WTC11 (cell line): Measurements from ENCODE around the gene OGFOD3. TPM values are rescaled to one million over a fixed set of nuclear protein-coding genes. Genes with fewer than 3 reads are reported as not detected.
A peak's percentile ranks its signal among the peaks of the same experiment; 100 is the strongest.

ENCODE experiments used
- ATAC-seq: fragments of 200-7000 bp; cut with Tn5 transposase; 2 replicates; pipeline ENCODE4 v1.10.0; 2021; ENCODE audit warnings: mild to moderate bottlenecking, moderate library complexity
- Bru-seq: library from RNA; stranded (reverse); fragments of 400-500 nt; gene quantifications from one replicate; lab custom pipeline; 2021; lab: Mats Ljungman, UMichigan
- CTCF ChIA-PET: fragments of 300-600 bp; sonication (Branson Sonifier 250); formaldehyde crosslinking; loops from one replicate; lab custom pipeline; 2021; ENCODE audit warnings: antibody characterized with exemption; lab: Charles Lee
- POLR2A ChIA-PET: fragments of 350-600 bp; sonication (Branson Sonifier 250); formaldehyde crosslinking; loops from one replicate; lab custom pipeline; 2021; ENCODE audit warnings: antibody characterized with exemption; lab: Charles Lee
- DNase-seq: peaks from one replicate; pipeline ENCODE4 v3.0.0; 2021; ENCODE audit warnings: low spot score
- H3K27ac Mint-ChIP-seq: 2 replicates; pipeline ENCODE4 v1.8.0; 2021; ENCODE audit warnings: mixed read lengths
- H3K27me3 Mint-ChIP-seq: 2 replicates; pipeline ENCODE4 v1.8.0; 2021; ENCODE audit warnings: low read depth, mild to moderate bottlenecking, moderate library complexity, mixed read lengths
- H3K36me3 Mint-ChIP-seq: 2 replicates; pipeline ENCODE4 v1.8.0; 2021; ENCODE audit warnings: mixed read lengths
- H3K4me1 Mint-ChIP-seq: 2 replicates; pipeline ENCODE4 v1.8.0; 2022; ENCODE audit warnings: mixed read lengths
- H3K4me3 Mint-ChIP-seq: 2 replicates; pipeline ENCODE4 v1.8.0; 2021; ENCODE audit warnings: mild to moderate bottlenecking, moderate library complexity, mixed read lengths
- H3K9me3 Mint-ChIP-seq: 2 replicates; pipeline ENCODE4 v1.8.0; 2021; ENCODE audit warnings: mixed read lengths
- ARID4B ChIP-seq: sonication (generic); formaldehyde crosslinking; IDR thresholded peaks from 2 replicates; pipeline ENCODE4 v1.8.0; 2023; ENCODE audit warnings: missing genetic modification reagents, mild to moderate bottlenecking, borderline replicate concordance
- CBFB ChIP-seq: sonication (generic); formaldehyde crosslinking; IDR thresholded peaks from 2 replicates; pipeline ENCODE4 v1.8.1; 2022; ENCODE audit warnings: mild to moderate bottlenecking, low read depth, missing genetic modification reagents
- E2F1 ChIP-seq: sonication (generic); formaldehyde crosslinking; IDR thresholded peaks from 2 replicates; pipeline ENCODE4 v1.8.0; 2022; ENCODE audit warnings: mild to moderate bottlenecking, missing genetic modification reagents
- E2F5 ChIP-seq: sonication (generic); formaldehyde crosslinking; IDR thresholded peaks from 2 replicates; pipeline ENCODE4 v1.8.1; 2022; ENCODE audit warnings: mild to moderate bottlenecking, moderate library complexity, missing genetic modification reagents
- ETV6 ChIP-seq: sonication (generic); formaldehyde crosslinking; IDR thresholded peaks from 2 replicates; pipeline ENCODE4 v1.8.1; 2022; ENCODE audit warnings: mild to moderate bottlenecking, missing genetic modification reagents
- FOXJ3 ChIP-seq: sonication (generic); formaldehyde crosslinking; IDR thresholded peaks from 2 replicates; pipeline ENCODE4 v1.9.0; 2021; ENCODE audit warnings: missing genetic modification reagents, mild to moderate bottlenecking, borderline replicate concordance
- FOXP1 ChIP-seq: sonication (generic); formaldehyde crosslinking; IDR thresholded peaks from 2 replicates; pipeline ENCODE4 v1.8.0; 2022; ENCODE audit warnings: missing genetic modification reagents, mild to moderate bottlenecking, moderate library complexity, borderline replicate concordance
- HMGXB4 ChIP-seq: sonication (generic); formaldehyde crosslinking; IDR thresholded peaks from 2 replicates; pipeline ENCODE4 v1.8.1; 2023; ENCODE audit warnings: mild to moderate bottlenecking, moderate library complexity, missing genetic modification reagents
- IRF1 ChIP-seq: sonication (generic); formaldehyde crosslinking; IDR thresholded peaks from 2 replicates; pipeline ENCODE4 v1.8.0; 2023; ENCODE audit warnings: missing genetic modification reagents
- NFATC4 ChIP-seq: fragments of 250-450 bp; sonication (Bioruptor Pico); IDR thresholded peaks from 2 replicates; pipeline ENCODE4 v1.9.0; 2021; ENCODE audit warnings: mild to moderate bottlenecking
- NFE2L1 ChIP-seq: sonication (generic); formaldehyde crosslinking; IDR thresholded peaks from 2 replicates; pipeline ENCODE4 v1.8.1; 2023; ENCODE audit warnings: missing genetic modification reagents
- SMAD4 ChIP-seq: sonication (generic); formaldehyde crosslinking; IDR thresholded peaks from 2 replicates; pipeline ENCODE4 v1.8.0; 2022; ENCODE audit warnings: mild to moderate bottlenecking, missing genetic modification reagents
- SP1 ChIP-seq: sonication (generic); formaldehyde crosslinking; conservative IDR thresholded peaks from 2 replicates; pipeline ENCODE4 v1.8.1; 2022; ENCODE audit warnings: missing genetic modification reagents
- TEAD1 ChIP-seq: sonication (generic); formaldehyde crosslinking; IDR thresholded peaks from 2 replicates; pipeline ENCODE4 v1.8.0; 2022; ENCODE audit warnings: mild to moderate bottlenecking, missing genetic modification reagents
- TEAD4 ChIP-seq: sonication (generic); formaldehyde crosslinking; IDR thresholded peaks from 2 replicates; pipeline ENCODE4 v1.8.0; 2022; ENCODE audit warnings: mild to moderate bottlenecking, missing genetic modification reagents
- TP53 ChIP-seq: sonication (generic); formaldehyde crosslinking; IDR thresholded peaks from 2 replicates; pipeline ENCODE4 v1.8.1; 2023; ENCODE audit warnings: mild to moderate bottlenecking, missing genetic modification reagents
- USF2 ChIP-seq: sonication (generic); formaldehyde crosslinking; IDR thresholded peaks from 2 replicates; pipeline ENCODE4 v1.8.1; 2023; ENCODE audit warnings: mild to moderate bottlenecking, missing genetic modification reagents, moderate library complexity
- ZBTB43 ChIP-seq: sonication (generic); formaldehyde crosslinking; IDR thresholded peaks from 2 replicates; pipeline ENCODE4 v1.8.1; 2023; ENCODE audit warnings: mild to moderate bottlenecking, missing genetic modification reagents
- long read RNA-seq, 3 experiments: library from RNA in 1 of 3; library from capped mRNA in 1 of 3; library from polyadenylated mRNA in 1 of 3; unstranded in 2 of 3; stranded (forward) in 1 of 3; transcript quantifications; one replicate each; pipeline ENCODE4 v2.0.0, GENCODE V29; 2021
- total RNA-seq: library from RNA; stranded (reverse); gene quantifications from 3 replicates; pipeline ENCODE4 v1.2.3, GENCODE V29; 2021

OGFOD3 gene
- total RNA-seq (20.4 to 24.0 TPM (median 22.5 TPM) in 3 replicates), Bru-seq, nascent RNA (percentile 46 among the genes with signal in this experiment)
- long read RNA-seq, experiment 1, full-length matches to known transcripts: 32 of 53 reads
- long read RNA-seq, experiment 1, partial matches to known transcripts: 6 of 53 reads
- long read RNA-seq, experiment 1, other reads (novel, unspliced or antisense): 15 of 53 reads
- long read RNA-seq, experiment 2, full-length matches to known transcripts: 13 of 21 reads
- long read RNA-seq, experiment 2, partial matches to known transcripts: 2 of 21 reads
- long read RNA-seq, experiment 2, other reads (novel, unspliced or antisense): 6 of 21 reads
- long read RNA-seq, experiment 3: 0 reads

GRCh38 chr17:82418001-82418986, at the start of gene OGFOD3, which contains the start of gene HEXD:
TSS of gene OGFOD3 (minus strand) at chr17:82418586. CDS start at chr17:82418485, 101 bp downstream.
TSS of gene HEXD (plus strand) at chr17:82418347. CDS start at chr17:82419800, 1,453 bp downstream.
- Mint-ChIP-seq H3K9me3 (peaks cover 13% of the 10 kb centered on the region), H3K4me1 (peaks cover 13% of the 10 kb centered on the region), H3K27me3 (no peaks in the 10 kb centered on the region), H3K36me3 (peaks cover 31% of the 10 kb centered on the region), H3K4me3 (peak within 1 kb of the TSS; percentile 78), H3K27ac (peak within 1 kb of the TSS; percentile 60; the same call in 1 of the 2 replicates)
- ChIA-PET POLR2A (interaction anchor here (0.6 kb wide), 1 partner anchor 33 kb away, joined by 3 read pairs; no protein-coding TSS in a partner anchor), CTCF (interaction anchor here (0.8 to 1.0 kb wide), 2 partner anchors 8 to 10 kb away, joined by 3 read pairs; no protein-coding TSS in a partner anchor)
- DNase-seq: peak; percentile 78
- ATAC-seq: peak; percentile 76
- TF ChIP-seq TEAD4 (CRISPR knock-in tag): no peak
- TF ChIP-seq E2F5 (CRISPR knock-in tag): peak; percentile 86
- no peak for TF ChIP-seq E2F1
- TF ChIP-seq FOXP1: peak; percentile 94
- TF ChIP-seq SP1 (CRISPR knock-in tag): peak; percentile 100
- TF ChIP-seq NFATC4: no peak
- peak; percentile 71; the same call in 1 of the 2 replicates for TF ChIP-seq NFE2L1
- peak; percentile 87; the same call in 1 of the 2 replicates for TF ChIP-seq ZBTB43 (CRISPR knock-in tag)
- peak; percentile 68; the same call in 1 of the 2 replicates for TF ChIP-seq HMGXB4 (CRISPR knock-in tag)
- TF ChIP-seq TEAD1 (CRISPR knock-in tag): peak; percentile 51
- TF ChIP-seq USF2 (CRISPR knock-in tag): peak; percentile 57
- TF ChIP-seq FOXJ3 (CRISPR knock-in tag): no peak
- TF ChIP-seq SMAD4 (CRISPR knock-in tag): no peak
- TF ChIP-seq ETV6: peak; percentile 76; the same call in 1 of the 2 replicates
- peak; percentile 96; the same call in 1 of the 2 replicates for TF ChIP-seq CBFB (CRISPR knock-in tag)
- TF ChIP-seq TP53 (CRISPR knock-in tag): peak; percentile 90; the same call in 1 of the 2 replicates
- TF ChIP-seq IRF1: 0 out of 2 replicates have a peak, but pooled peaks have one; percentile 32
- no peak; the same call in 1 of the 2 replicates for TF ChIP-seq ARID4B (CRISPR knock-in tag)
